GM19099 (cell line): ENCODE results near the gene RPRML.

Source experiments
- POLR2A ChIP-seq: IDR thresholded peaks from 3 replicates; pipeline ENCODE4 v1.6.1; 2011; ENCODE audit warnings: low read depth; ENCODE audit not compliant: insufficient read length; ENCODE audit errors: extremely low read depth

RPRML gene

DNA sequence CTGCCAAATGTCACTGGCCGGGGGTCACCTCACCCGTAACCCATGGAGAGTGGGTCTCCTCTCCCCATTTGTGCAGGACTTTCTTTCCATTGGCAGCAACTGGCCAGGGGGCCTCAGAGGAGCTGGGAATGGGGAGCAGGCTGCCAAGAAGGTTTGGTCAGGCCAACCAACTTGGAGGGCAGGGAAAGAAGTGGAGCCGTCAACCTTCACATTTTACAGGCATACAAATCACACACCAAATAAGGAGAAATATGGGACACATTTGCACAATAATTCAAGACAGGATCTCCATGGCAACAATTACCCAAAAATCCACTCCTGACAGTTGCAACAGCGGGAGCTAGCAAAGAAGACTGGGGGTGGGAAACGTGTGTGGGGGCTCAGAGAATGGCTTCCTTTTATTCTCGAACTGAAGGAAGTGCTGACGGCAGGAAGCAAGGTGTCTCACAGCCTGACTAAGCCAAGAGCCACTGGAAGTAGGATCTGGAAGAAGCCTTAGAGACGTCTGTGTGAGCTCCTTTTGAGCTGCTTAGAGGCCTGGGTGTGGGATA, 20.9 kb downstream of the RPRML start:
- no peak for TF ChIP-seq POLR2A

DNA sequence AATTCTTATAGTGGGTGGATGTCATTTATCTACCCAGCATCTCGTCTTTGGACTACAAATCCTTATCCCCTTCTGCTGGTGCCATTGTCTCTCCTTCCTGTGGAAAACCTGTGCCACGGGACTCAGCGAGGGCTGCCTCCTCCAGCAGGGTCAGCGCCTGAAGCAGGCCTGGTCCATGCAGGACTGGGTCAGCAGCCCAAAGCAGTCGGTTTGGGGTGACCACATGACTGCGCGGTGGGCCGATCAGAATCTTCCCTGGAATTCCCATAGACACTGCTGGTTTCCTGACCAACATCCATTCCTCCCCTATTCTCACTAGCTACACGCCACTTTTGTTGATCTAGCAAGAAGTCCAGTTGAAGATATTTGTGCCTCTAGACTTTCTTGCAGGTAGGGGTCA, 26.9 kb downstream of the RPRML start:
- TF ChIP-seq POLR2A: no peak

DNA sequence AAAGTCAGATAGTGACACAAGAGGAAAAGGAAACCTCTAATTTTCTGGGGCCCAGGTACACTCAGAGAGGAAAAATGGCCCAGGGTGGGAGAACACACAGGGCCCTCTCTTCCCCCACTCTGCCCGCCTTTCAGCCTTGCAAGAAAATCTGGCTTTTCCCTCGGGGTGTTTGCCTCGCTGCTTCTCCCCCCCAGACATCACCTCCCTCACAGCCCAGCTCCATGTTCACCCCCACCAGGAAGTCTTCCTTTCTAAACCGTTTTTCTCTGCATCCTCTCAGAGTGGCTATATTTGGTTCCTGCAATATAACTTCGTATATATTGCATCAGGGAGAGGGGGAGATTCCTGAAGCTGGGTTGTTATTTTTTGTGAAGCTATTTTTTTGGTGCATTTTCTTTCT, 27.3 kb downstream of the RPRML start:
- TF ChIP-seq POLR2A: no peak

GRCh38 chr17:46950997-46951621, 27.9 kb downstream of the RPRML start:
- no peak for TF ChIP-seq POLR2A

DNA sequence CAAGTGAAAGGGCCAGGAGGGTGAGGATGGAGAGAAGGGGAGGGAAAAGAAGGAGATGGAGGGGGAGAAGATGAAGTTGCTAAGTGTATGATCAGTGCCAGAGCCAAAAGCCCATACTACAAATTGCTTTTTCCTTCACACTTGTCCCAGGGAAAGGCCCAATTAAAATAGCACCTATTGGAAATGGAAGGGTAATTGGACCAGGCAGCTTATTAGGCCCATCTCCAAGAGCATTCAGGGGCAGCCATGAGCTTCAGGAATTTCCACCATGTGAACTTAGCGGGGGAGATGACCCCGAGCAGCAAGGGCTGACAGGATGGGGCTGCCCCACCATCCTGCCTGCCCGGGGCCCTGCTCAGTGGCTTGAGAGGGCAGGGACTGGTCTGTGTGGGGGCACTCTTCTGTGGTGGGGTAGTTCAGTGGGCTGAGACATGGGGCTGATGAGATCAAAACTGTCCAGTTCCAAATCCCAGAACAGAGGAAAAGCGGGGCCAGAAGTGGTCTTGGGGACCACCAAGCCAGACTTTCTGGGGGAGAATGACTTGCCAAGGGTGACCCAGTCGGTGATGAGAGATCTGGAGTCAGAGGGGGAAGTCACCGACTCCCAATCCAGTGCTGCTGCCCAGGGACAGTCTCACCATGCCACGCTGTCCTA, 28.6 kb downstream of the RPRML start:
- no peak for TF ChIP-seq POLR2A

GRCh38 chr17:46949291-46950174, 29.5 kb downstream of the RPRML start:
- TF ChIP-seq POLR2A: no peak

- TF ChIP-seq POLR2A: no peak
Observed at GRCh38 chr17:46948544-46948943, 30.5 kb downstream of the RPRML start.

- TF ChIP-seq POLR2A: no peak
Observed at GRCh38 chr17:46947216-46947615, 31.8 kb downstream of the RPRML start.

- TF ChIP-seq POLR2A: no peak
Observed at GRCh38 chr17:46944931-46945330, 34.1 kb downstream of the RPRML start.

GRCh38 chr17:46943501-46944393, 35.3 kb downstream of the RPRML start:
- TF ChIP-seq POLR2A: no peak

DNA sequence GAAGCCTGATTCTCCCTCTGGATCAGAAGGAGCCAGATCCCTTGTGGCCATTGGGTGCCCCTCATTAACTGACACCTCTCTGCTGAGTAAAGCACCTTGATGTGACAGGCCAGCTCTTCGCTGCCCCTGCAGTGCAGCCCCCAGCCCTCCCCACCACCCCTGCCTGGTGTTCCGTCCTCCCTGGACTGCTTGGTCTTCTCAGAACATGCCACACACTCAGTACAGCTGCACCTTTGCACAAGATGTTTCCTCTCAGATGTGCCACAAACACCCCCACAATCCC, 35.9 kb downstream of the RPRML start:
- TF ChIP-seq POLR2A: no peak

DNA sequence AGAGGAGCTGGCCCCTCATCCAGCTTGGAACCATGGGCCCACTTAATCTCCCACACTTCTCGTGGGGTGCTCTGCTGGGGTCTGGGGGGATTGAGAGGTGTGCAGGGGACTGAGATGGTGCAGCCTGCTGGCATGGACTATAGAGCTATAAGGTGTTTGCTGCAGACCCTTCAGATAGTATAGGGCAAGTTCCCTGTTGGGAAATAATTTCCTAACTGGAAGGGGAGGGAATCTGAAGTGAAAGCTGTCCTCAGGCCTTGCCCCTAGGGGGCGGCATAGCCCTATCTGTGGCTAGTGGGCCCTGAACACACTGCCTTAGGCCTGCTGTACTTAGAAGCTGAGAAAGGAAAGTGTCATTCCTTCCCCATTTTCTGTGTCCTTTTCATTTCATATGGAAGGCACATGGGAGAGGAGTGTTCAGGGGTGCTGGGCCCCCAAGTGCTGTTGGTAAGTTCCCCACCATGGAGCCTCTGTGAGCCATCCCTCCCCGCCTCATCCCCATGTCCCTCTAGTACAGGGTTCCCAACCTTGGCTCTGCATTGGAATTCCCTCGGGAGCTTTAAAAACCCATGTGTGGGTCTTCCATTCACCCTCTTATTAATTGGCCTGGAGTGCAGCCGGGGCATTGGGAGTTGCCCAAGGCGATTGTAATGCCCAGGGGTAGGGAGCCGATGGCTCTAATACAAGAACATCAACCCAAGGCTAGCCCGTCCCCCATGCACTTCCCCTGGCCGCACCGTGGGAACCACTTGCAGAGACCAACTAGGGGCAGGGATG, 36.4 kb downstream of the RPRML start:
- TF ChIP-seq POLR2A: no peak

DNA sequence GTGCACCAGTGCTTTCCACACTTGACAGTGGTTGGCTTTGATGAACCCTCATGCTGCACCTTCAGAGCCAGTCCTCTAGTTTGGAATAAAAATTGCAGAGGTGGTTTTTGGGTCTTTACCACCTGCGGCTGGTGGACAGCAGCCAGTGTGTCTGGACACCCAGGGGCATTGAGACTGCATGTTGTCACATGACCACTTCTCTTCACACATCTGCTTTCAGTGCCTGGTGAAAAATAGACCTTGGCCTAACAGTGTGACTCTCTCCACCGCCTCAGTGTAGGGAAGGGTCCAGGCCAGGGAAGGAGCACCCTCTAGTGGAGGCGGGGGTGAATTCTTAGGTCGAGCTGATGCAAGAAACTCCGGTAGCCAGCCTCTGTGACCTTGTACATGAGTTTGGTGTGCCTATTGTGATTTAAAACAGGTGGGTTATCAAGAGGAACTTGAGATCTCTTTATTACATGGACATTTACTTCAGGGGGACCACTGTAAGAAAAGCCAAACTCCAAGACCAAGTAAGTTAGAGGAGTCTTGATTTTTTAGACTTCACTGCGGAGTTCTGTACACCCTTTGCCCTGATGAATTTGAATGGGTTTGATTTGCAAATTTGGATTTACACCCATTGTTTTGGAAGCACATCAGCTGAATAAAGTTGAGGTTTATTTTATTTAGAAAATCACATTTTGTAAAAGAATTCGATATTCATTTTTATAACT, 38.2 kb downstream of the RPRML start:
- no peak for TF ChIP-seq POLR2A

DNA sequence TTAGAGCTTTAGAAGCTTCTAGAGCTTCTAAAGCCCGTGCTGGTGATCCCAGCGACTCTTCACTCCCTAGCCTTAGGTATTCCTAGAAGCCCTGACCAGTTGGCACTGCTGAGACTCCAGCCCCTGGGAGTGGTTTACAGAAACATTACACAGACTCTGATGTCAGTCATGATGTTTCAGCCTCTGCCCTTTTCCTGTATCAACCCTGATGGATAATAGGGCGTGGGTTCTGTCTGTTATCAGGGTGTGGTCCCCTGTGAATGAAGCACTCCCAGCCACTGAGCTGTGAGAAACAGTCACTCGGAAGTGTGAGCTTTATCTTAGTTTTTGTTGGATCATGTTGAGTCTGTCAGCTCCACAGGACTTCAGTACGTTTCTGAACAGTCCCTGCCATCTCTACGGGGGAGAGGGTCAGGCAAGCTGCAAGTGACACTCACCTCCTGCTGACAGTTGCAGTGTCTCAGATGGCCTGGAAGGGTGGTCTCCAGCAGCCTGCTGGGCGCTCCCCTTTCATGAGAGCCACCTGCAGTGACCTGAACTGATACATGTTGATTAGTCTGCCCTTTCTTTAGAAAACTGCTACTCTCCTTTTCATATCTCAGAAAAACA, 43.3 kb downstream of the RPRML start:
- TF ChIP-seq POLR2A: no peak

DNA sequence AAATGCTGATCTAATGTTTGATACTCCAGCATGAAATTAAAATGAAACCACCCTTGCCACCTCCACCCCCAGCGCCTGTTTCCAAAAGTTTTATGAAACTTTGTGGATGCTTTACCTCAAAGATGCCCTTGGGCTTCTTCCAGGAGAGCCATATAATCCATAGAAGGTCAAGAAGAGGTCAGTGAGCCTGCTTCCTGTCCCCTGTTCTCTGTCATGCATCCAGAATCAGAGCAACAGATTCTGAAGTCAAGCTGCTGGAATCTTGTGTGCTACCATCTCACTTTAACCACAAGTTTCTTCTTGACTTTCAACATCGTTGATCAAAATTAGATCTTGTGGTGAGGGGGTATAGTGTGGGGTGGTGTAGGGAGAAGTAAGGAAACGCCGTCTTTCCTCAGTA, 47.5 kb downstream of the RPRML start:
- TF ChIP-seq POLR2A: no peak
